ENCODE results near the gene TAX1BP1. TPM values are rescaled to one million over a fixed set of nuclear protein-coding genes. Genes with fewer than 3 reads are reported as not detected.
A peak's percentile ranks its signal among the peaks of the same experiment; 100 is the strongest.

Gene TAX1BP1
- polyA plus RNA-seq, 1 donor: 93.9 TPM

DNA sequence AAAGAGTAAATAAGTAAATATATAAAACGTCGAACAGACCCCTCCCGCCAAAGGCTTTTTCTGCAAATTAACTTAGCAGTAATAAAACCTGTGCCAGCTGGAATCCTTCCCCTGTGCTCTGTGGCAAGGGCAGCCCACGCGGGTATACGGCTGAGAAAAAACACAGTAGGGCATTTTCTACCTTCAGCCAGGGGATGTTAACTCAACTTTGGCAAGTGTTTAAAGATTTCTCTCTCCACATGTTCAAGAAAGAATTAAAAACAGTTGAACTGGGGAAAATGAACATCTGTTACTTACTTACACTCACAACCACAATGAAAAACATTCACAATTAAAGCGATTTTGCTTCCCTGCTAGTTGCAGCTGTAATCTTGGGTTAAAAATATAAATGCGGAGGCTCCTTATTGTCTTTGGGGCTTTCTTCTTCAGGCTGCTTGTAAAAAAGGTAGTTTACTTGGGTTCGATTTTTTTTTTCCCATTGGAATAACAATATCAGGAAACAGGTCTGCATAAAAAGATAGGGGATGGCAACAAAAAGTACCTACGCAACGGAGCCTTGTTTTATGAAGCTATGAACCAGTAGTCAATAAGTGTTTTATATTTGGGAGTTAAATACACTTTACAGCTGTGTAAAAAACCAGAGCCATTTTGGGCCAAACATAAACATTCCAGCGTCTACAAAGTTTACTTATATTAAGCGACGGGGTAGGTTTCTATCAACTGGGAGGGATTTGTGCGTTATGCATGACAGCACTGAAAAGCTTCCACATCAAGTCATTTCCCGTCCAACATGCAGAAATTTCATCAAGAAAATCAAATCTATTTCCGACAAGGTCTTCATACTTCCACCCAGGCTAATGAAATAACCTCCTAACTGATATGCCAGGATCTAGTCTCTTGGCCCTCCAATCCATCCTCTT, 132.7 kb downstream of the TAX1BP1 start:
- Histone ChIP-seq H3K36me3 (ENCODE audit: control insufficient read depth, insufficient read depth, low read length) (no peaks in the 10 kb centered on the region), H3K27ac (ENCODE audit: low read length) (peak overlapping the region; percentile 31), H3K4me3 (ENCODE audit: low read length) (no peak overlapping the region), H3K9me3 (ENCODE audit: control insufficient read depth, low read depth, low read length) (no peaks in the 10 kb centered on the region), H3K27me3 (ENCODE audit: control insufficient read depth, insufficient read depth, low read length) (no peaks in the 10 kb centered on the region), H3K4me1 (ENCODE audit: control insufficient read depth, insufficient read depth, low read length) (no peaks in the 10 kb centered on the region)
- WGBS (ENCODE audit: insufficient coverage, low lambda C conversion rate): 66% methylated on average over 5 of the region's 17 CpGs
- no peak for DNase-seq

DNA sequence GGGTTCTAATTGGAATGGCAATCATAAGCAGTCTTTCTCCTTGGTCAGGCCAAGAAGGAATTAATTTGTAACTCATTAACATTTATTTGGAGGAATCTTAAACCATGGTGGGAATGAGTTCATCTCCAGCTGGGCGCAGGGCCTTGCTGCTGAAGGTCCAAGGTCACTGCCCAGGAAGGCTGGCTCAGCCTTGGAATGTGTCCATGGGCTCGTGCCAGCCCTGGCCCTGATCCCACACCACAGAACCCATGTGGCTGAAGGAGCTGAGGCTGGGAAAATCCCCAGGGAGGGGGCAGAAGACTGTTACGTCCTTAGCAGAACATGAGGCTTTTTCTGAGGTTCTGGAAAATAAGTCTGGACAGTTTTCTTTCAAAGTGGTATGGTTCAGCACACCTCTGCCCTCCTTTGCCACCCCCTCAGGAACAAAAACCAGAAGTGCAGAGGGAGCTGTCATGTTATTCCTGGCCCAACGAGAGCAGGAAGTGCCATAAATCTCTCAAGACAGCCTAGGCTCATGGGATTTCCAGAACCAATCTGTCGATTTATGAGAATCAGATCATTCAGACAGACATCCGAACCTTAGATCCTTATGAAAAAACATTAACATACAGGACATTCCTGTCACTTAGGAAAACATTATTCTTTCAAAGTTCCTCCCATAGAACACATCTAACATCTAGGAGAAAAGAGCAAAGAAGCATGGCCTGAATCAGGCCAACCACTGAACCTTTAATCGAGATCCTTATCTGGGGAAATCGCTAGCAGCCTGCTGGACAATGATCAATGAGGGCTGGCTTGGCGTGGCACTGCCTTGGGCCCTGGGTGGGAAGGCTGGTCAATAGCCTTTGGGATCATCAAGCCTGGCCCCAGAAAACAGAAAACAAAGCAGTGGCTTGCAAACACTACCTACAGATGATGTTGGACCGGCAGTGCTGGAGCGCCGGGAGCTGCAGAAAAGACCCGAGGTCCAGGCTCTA, 134.3 kb downstream of the TAX1BP1 start:
- no peak for DNase-seq
- H3K9me3 ChIP-seq (ENCODE audit: control insufficient read depth, low read depth, low read length): no peaks in the 10 kb centered on the region
- no peak overlapping the region for H3K27ac ChIP-seq (ENCODE audit: low read length)
- H3K27me3 ChIP-seq (ENCODE audit: control insufficient read depth, insufficient read depth, low read length): no peaks in the 10 kb centered on the region
- no peaks in the 10 kb centered on the region for H3K36me3 ChIP-seq (ENCODE audit: control insufficient read depth, insufficient read depth, low read length)
- H3K4me3 ChIP-seq (ENCODE audit: low read length): no peak overlapping the region
- no peaks in the 10 kb centered on the region for H3K4me1 ChIP-seq (ENCODE audit: control insufficient read depth, insufficient read depth, low read length)
- WGBS (ENCODE audit: insufficient coverage, low lambda C conversion rate): 83% methylated on average over 1 of the region's 13 CpGs

DNA sequence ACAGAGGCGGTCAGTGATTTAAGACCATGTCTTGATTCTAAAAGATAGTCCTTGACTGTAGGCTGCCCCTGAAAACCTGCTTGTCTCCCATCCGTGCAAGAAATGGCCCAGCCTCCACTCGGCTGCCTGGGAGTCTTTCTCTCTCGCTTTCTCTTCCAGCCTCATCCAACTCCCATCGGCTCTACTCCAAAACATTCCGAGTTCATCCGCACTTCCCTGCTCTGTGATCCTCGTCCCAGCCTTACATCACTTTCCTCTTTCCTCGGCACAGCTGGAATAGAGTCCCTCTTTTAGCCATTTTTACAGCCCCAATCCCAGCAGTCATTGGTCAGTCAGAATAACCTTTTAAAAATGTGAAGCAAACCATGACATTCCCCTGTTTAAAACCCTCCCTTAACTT, 135.1 kb downstream of the TAX1BP1 start:
- H3K9me3 ChIP-seq (ENCODE audit: control insufficient read depth, low read depth, low read length): no peaks in the 10 kb centered on the region
- H3K4me1 ChIP-seq (ENCODE audit: control insufficient read depth, insufficient read depth, low read length): no peaks in the 10 kb centered on the region
- H3K36me3 ChIP-seq (ENCODE audit: control insufficient read depth, insufficient read depth, low read length): no peaks in the 10 kb centered on the region
- DNase-seq: no peak
- no peak overlapping the region for H3K27ac ChIP-seq (ENCODE audit: low read length)
- no CpG with 5 or more reads among the region's 9 CpGs for WGBS (ENCODE audit: insufficient coverage, low lambda C conversion rate)
- no peak overlapping the region for H3K4me3 ChIP-seq (ENCODE audit: low read length)
- no peaks in the 10 kb centered on the region for H3K27me3 ChIP-seq (ENCODE audit: control insufficient read depth, insufficient read depth, low read length)

DNA sequence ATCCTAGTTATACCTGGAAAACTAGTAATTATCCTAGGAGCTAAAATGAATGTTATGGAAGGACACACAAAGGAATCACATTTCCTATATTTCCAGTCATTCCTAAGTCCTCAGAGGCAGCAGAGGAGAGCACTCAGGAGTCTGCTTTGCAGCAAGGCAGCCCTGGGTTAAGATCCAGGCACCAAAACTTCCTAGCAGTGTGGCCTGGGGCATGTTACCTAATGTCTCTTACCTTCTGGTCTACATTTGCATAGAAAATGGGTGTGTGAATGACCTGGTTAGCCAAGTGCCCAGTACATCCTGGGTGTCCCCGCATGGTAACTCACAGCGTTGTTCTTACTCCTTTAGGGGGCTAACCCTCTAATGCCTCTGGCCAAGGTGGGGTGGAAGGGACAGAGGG, 135.9 kb downstream of the TAX1BP1 start:
- no peak overlapping the region for H3K27ac ChIP-seq (ENCODE audit: low read length)
- H3K36me3 ChIP-seq (ENCODE audit: control insufficient read depth, insufficient read depth, low read length): no peaks in the 10 kb centered on the region
- no peaks in the 10 kb centered on the region for H3K27me3 ChIP-seq (ENCODE audit: control insufficient read depth, insufficient read depth, low read length)
- no peak overlapping the region for H3K4me3 ChIP-seq (ENCODE audit: low read length)
- H3K4me1 ChIP-seq (ENCODE audit: control insufficient read depth, insufficient read depth, low read length): no peaks in the 10 kb centered on the region
- no CpG with 5 or more reads among the region's 2 CpGs for WGBS (ENCODE audit: insufficient coverage, low lambda C conversion rate)
- no peak for DNase-seq
- no peaks in the 10 kb centered on the region for H3K9me3 ChIP-seq (ENCODE audit: control insufficient read depth, low read depth, low read length)

DNA sequence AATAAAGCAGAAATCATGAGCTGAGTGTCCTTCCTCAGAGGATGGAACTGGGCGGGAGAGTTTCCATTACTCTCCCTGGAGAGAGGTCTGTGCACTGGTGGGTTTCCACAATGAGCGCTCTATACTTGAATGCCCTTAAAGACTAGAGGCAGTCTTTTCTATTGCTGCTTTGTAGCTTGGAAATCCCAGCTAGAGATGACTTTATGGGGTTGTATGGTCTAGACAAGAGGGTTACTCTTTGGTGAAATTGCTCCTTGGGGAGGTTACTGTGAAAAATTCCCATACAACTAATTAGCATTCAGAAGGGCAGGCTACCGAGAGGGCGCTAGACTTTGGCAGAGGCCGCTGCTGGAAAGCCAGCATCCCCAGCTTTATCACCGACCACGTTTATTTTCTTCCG, 136.8 kb downstream of the TAX1BP1 start:
- no peaks in the 10 kb centered on the region for H3K4me1 ChIP-seq (ENCODE audit: control insufficient read depth, insufficient read depth, low read length)
- H3K9me3 ChIP-seq (ENCODE audit: control insufficient read depth, low read depth, low read length): no peaks in the 10 kb centered on the region
- no peak overlapping the region for H3K27ac ChIP-seq (ENCODE audit: low read length)
- no peak for DNase-seq
- 74% methylated on average over 4 of the region's 8 CpGs for WGBS (ENCODE audit: insufficient coverage, low lambda C conversion rate)
- H3K36me3 ChIP-seq (ENCODE audit: control insufficient read depth, insufficient read depth, low read length): no peaks in the 10 kb centered on the region
- no peaks in the 10 kb centered on the region for H3K27me3 ChIP-seq (ENCODE audit: control insufficient read depth, insufficient read depth, low read length)
- H3K4me3 ChIP-seq (ENCODE audit: low read length): no peak overlapping the region

Other genes with a start within 250 kb of the TAX1BP1 start
- 54.2 TPM for gene HIBADH, start 77.3 kb upstream of the TAX1BP1 start, polyA plus RNA-seq